ENCODE data around the gene ELF2.

GRCh38 chr4:139035650-139036049 lies 141.4 kb downstream of the ELF2 start:
- no peak for TF ChIP-seq CTCF (IDR thresholded peaks at IDR 0.05)
- no peak for TF ChIP-seq POLR2A (IDR thresholded peaks at IDR 0.05)

Measured in thyroid gland (tissue), 4 donors.